GM23248 (cell line): ENCODE measurements around the gene ZNF518B. TPM values are rescaled to one million over a fixed set of nuclear protein-coding genes. Genes with fewer than 3 reads are reported as not detected.

Source experiments
- DNase-seq: peaks from one replicate; pipeline ENCODE4 v3.0.0-alpha.2; 2015
- H2AFZ ChIP-seq: fragments of 200-600 bp; sonication (generic); 2 replicates; pipeline ENCODE4 v1.6.1; 2016; ENCODE audit warnings: antibody characterized with exemption
- H3F3A ChIP-seq: fragments of 200-600 bp; sonication (generic); 2 replicates; pipeline ENCODE4 v1.6.1; 2016; ENCODE audit warnings: mild to moderate bottlenecking, antibody characterized with exemption, mixed run types; ENCODE audit not compliant: insufficient read depth
- H3K27ac ChIP-seq: fragments of 200-600 bp; sonication (generic); 2 replicates; pipeline ENCODE4 v1.5.1; 2016; ENCODE audit warnings: mild to moderate bottlenecking
- H3K27me3 ChIP-seq: fragments of 200-600 bp; sonication (generic); replicated peaks from 2 replicates; pipeline ENCODE4 v1.6.1; 2016; ENCODE audit warnings: mild to moderate bottlenecking; ENCODE audit not compliant: insufficient read depth
- H3K36me3 ChIP-seq: fragments of 200-600 bp; sonication (generic); 2 replicates; pipeline ENCODE4 v1.6.1; 2016; ENCODE audit warnings: low read depth, mild to moderate bottlenecking
- H3K4me1 ChIP-seq: fragments of 200-600 bp; sonication (generic); 2 replicates; pipeline ENCODE4 v1.6.1; 2016; ENCODE audit warnings: mild to moderate bottlenecking; ENCODE audit not compliant: insufficient read depth
- H3K4me2 ChIP-seq: fragments of 200-600 bp; sonication (generic); one replicate; pipeline ENCODE4 v1.6.1; 2016; ENCODE audit warnings: mild to moderate bottlenecking; ENCODE audit not compliant: unreplicated experiment
- H3K4me3 ChIP-seq: fragments of 200-600 bp; sonication (generic); 2 replicates; pipeline ENCODE4 v1.5.1; 2016; ENCODE audit warnings: mild to moderate bottlenecking
- H3K79me2 ChIP-seq: fragments of 200-600 bp; sonication (generic); 2 replicates; pipeline ENCODE4 v1.6.1; 2016; ENCODE audit warnings: mild to moderate bottlenecking; ENCODE audit not compliant: insufficient read depth
- H3K9ac ChIP-seq: fragments of 200-600 bp; sonication (generic); 2 replicates; pipeline ENCODE4 v1.6.1; 2016; ENCODE audit warnings: mild to moderate bottlenecking
- H3K9me2 ChIP-seq: fragments of 200-600 bp; sonication (generic); 2 replicates; pipeline ENCODE4 v1.6.1; 2016; ENCODE audit warnings: mixed run types, mild to moderate bottlenecking, moderate library complexity; ENCODE audit not compliant: insufficient read depth
- H3K9me3 ChIP-seq: fragments of 200-600 bp; sonication (generic); one replicate; pipeline ENCODE4 v1.6.1; 2017; ENCODE audit warnings: low read depth
- H4K20me1 ChIP-seq: fragments of 200-600 bp; sonication (generic); 2 replicates; pipeline ENCODE4 v1.6.0; 2016; ENCODE audit not compliant: insufficient read depth
- EZH2 ChIP-seq: fragments of 200-600 bp; sonication (generic); IDR thresholded peaks from 2 replicates; pipeline ENCODE4 v1.6.1; 2018; ENCODE audit warnings: antibody characterized with exemption, mild to moderate bottlenecking; ENCODE audit not compliant: insufficient read depth, poor library complexity, severe bottlenecking
- EZH2phosphoT487 ChIP-seq: fragments of 200-600 bp; sonication (generic); IDR thresholded peaks from 2 replicates; pipeline ENCODE4 v1.6.1; 2018; ENCODE audit warnings: antibody characterized with exemption, moderate library complexity, mild to moderate bottlenecking, low read depth; ENCODE audit not compliant: insufficient read depth
- WGBS, 2 experiments: methylation state at CpG; one replicate each; pipeline ENCODE4 v1.1.6; 2015 to 2017; ENCODE audit warnings: low lambda C conversion rate in 2 of 2, low coverage in 1 of 2; ENCODE audit errors: missing lambda C conversion rate in 2 of 2; 5-methylcytosine and 5-hydroxymethylcytosine counted together
- in situ Hi-C: fragments of 300-500 bp; cut with MboI; formaldehyde crosslinking; loops from 2 replicates; pipeline ENCODE4 v1.15.0; 2020
- polyA plus RNA-seq: library from polyadenylated mRNA; unstranded; fragments of >200 nt; fragmentation: Nextera tagmentation; extraction: Ambion mirVana; gene quantifications from 2 replicates; pipeline ENCODE4 v1.2.1, GENCODE V29; 2016
- total RNA-seq: library from RNA; depleted of rRNA; stranded (reverse); fragments of >200 nt; shearing (Covaris generic); gene quantifications from 2 replicates; pipeline ENCODE4 v1.2.3, GENCODE V29; 2014

ZNF518B gene
- total and polyA plus RNA-seq, 2 experiments from 2014 or later, result 9.0 to 19.0 TPM

- no peaks in the 10 kb centered on the region for H3F3A ChIP-seq
- H3K27ac ChIP-seq, result no peak overlapping the region
- no peaks in the 10 kb centered on the region; the same call in 1 of the 2 replicates for H3K4me1 ChIP-seq
- peaks cover 16% of the 10 kb centered on the region; the same call in 1 of the 2 replicates for H3K36me3 ChIP-seq
- H3K9ac ChIP-seq, result no peak overlapping the region
- TF ChIP-seq EZH2 (no peak), EZH2phosphoT487 (no peak)
- H3K9me2 ChIP-seq, result no peaks in the 10 kb centered on the region
- no peak overlapping the region for H3K4me2 ChIP-seq
- WGBS, 2 experiments, result 100% methylated on average over 1 of the region's 1 CpG
- H3K27me3 ChIP-seq, result no peaks in the 10 kb centered on the region
- no peaks in the 10 kb centered on the region for H3K9me3 ChIP-seq
- DNase-seq, result no peak
- no peaks in the 10 kb centered on the region for H4K20me1 ChIP-seq
- no peak overlapping the region for H2AFZ ChIP-seq
- H3K4me3 ChIP-seq, result no peak overlapping the region
- in situ Hi-C loops, result no loop called here
- H3K79me2 ChIP-seq, result peaks cover 56% of the 10 kb centered on the region
These were observed 3.1 kb downstream of the ZNF518B start for GRCh38 chr4:10454121-10454520.

DNA sequence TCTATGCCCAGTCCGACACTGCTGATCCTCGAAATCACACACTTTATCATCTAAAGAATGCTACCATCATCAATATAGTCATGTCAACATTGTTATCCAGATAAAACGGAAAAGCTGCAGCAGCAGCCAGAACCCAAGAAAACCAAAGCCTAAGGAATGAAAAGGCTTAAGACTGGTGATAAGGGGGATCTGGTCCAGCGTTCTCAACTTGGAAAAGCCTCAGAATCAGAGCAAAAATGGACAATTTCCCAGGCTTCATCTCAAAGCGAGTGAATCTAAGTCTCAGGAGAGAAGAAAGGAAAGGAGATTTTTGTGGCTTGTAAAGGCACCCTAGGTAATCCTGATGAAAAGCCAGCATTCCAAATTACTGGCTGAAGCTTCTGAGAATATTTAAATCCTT lies 8.2 kb downstream of the ZNF518B start:
- peaks cover 41% of the 10 kb centered on the region for H3K36me3 ChIP-seq
- no peaks in the 10 kb centered on the region for H3F3A ChIP-seq
- H3K4me3 ChIP-seq, result no peak overlapping the region
- H3K4me2 ChIP-seq, result no peak overlapping the region
- H3K79me2 ChIP-seq, result peaks cover 42% of the 10 kb centered on the region
- no peak for DNase-seq
- no peaks in the 10 kb centered on the region for H3K9me3 ChIP-seq
- TF ChIP-seq EZH2phosphoT487 (no peak), EZH2 (no peak)
- H3K9me2 ChIP-seq, result no peaks in the 10 kb centered on the region
- no peaks in the 10 kb centered on the region for H4K20me1 ChIP-seq
- no peak overlapping the region for H2AFZ ChIP-seq
- no peaks in the 10 kb centered on the region for H3K4me1 ChIP-seq
- no peak overlapping the region for H3K9ac ChIP-seq
- in situ Hi-C loops, result no loop called here
- H3K27me3 ChIP-seq, result no peaks in the 10 kb centered on the region
- no peak overlapping the region for H3K27ac ChIP-seq
- WGBS, 2 experiments, result 97% methylated on average over 5 of the region's 5 CpGs

GRCh38 chr4:10442976-10443375 lies 14.2 kb downstream of the ZNF518B start:
- Histone ChIP-seq H3K9ac (no peak overlapping the region), H3K79me2 (peaks cover 2% of the 10 kb centered on the region; the same call in 1 of the 2 replicates), H3K27me3 (no peaks in the 10 kb centered on the region), H3K4me3 (no peak overlapping the region), H3K9me3 (no peaks in the 10 kb centered on the region), H3K4me1 (no peaks in the 10 kb centered on the region), H4K20me1 (no peaks in the 10 kb centered on the region), H2AFZ (no peak overlapping the region), H3K36me3 (peaks cover 29% of the 10 kb centered on the region), H3K9me2 (no peaks in the 10 kb centered on the region), H3K4me2 (no peak overlapping the region), H3K27ac (no peak overlapping the region), H3F3A (0 out of 2 replicates have a peak, but pooled peaks cover 10% of the 10 kb centered on the region)
- in situ Hi-C loops, result no loop called here
- no peak for DNase-seq
- TF ChIP-seq EZH2phosphoT487, result no peak
- no peak for TF ChIP-seq EZH2
- 94 to 98% methylated on average over 5 of the region's 5 CpGs for WGBS, 2 experiments

DNA sequence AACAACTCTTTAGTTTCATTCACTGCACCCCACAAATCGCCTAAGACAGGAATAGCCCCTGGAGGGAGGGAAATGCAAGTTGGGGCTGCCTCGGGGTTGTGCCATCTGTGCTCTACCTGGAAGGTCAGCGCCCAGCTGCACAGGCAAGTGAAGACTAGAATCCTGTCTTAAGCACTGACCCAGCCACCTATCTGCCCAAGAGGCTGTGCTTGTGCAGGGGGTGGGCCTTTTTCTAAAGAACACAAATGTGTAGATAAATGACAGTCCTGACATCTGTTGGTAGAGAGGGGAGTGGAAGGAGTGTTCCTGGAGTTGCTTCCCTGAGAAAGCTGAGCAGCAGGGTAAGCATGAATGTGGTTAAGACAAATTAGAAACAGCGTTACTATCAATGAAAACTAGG lies 15.7 kb downstream of the ZNF518B start:
- in situ Hi-C loops, result no loop called here
- Histone ChIP-seq H3K27ac (no peak overlapping the region), H3K9me2 (no peaks in the 10 kb centered on the region), H3K9me3 (no peaks in the 10 kb centered on the region), H3K36me3 (peaks cover 29% of the 10 kb centered on the region), H3K4me1 (no peaks in the 10 kb centered on the region), H3K9ac (no peak overlapping the region), H3K79me2 (no peaks in the 10 kb centered on the region), H3F3A (0 out of 2 replicates have a peak, but pooled peaks cover 10% of the 10 kb centered on the region), H2AFZ (no peak overlapping the region), H4K20me1 (no peaks in the 10 kb centered on the region), H3K4me2 (no peak overlapping the region), H3K4me3 (no peak overlapping the region), H3K27me3 (no peaks in the 10 kb centered on the region)
- TF ChIP-seq EZH2 (no peak), EZH2phosphoT487 (no peak)
- DNase-seq, result no peak
- WGBS, 2 experiments, result 46 to 48% methylated on average over 4 of the region's 4 CpGs

DNA sequence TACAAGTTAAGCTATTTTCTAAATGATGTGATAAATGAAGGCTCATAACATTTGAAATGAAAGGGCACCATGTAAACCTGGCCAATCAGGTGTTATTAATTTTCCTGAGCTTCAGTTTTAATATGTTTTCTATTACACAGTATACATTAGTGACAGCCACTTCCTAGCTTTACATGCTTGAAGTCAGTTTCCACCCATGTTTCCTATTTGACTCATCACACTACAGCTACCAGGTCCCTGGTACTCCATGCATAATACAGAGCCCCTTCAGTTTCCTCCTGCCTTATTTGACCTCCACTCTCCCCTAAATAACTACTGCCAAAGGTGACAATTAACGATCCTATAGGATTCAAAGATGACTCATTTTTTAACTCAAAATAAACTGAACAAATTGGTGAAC lies 18.3 kb downstream of the ZNF518B start:
- no peak for TF ChIP-seq EZH2phosphoT487
- Histone ChIP-seq H2AFZ (no peak overlapping the region), H3K4me2 (no peak overlapping the region), H3K9me2 (no peaks in the 10 kb centered on the region), H3K9me3 (no peaks in the 10 kb centered on the region), H3K9ac (no peak overlapping the region), H3F3A (0 out of 2 replicates have a peak, but pooled peaks cover 10% of the 10 kb centered on the region), H3K79me2 (no peaks in the 10 kb centered on the region), H4K20me1 (no peaks in the 10 kb centered on the region), H3K36me3 (peaks cover 4% of the 10 kb centered on the region; the same call in 1 of the 2 replicates), H3K4me3 (no peak overlapping the region), H3K4me1 (no peaks in the 10 kb centered on the region), H3K27me3 (no peaks in the 10 kb centered on the region), H3K27ac (no peak overlapping the region)
- 49 to 54% methylated on average over 1 of the region's 1 CpG for WGBS, 2 experiments
- in situ Hi-C loops, result no loop called here
- no peak for DNase-seq
